GM19452 (cell line): ENCODE measurements around the gene RHCG.

Experiments used
- ATAC-seq: cut with Tn5 transposase; IDR thresholded peaks from one replicate; pipeline ENCODE4 v1.9.1; 2021; ENCODE audit not compliant: unreplicated experiment

The RHCG gene

GRCh38 chr15:89446255-89446891 lies 50.0 kb downstream of the RHCG start:
- no peak for ATAC-seq

DNA sequence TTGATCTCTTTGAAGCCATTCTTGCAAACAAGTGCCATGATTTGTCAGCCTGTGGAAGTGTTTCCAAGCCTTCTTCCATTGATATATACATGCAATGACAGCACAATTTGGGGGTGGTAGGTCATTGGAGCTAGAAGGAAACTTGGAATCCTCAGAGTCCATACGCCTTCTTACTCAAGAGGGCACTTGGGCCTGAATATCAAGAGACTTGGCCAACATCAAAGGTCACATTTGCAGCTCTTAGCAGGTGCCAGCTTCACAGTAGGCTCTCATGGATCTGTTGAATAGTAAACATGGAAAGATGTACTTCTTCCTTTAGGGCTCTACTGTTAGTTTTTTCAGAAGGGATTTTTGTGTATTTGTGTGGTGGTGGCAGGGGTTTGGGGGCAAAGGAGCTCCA lies 50.9 kb downstream of the RHCG start:
- no peak for ATAC-seq

DNA sequence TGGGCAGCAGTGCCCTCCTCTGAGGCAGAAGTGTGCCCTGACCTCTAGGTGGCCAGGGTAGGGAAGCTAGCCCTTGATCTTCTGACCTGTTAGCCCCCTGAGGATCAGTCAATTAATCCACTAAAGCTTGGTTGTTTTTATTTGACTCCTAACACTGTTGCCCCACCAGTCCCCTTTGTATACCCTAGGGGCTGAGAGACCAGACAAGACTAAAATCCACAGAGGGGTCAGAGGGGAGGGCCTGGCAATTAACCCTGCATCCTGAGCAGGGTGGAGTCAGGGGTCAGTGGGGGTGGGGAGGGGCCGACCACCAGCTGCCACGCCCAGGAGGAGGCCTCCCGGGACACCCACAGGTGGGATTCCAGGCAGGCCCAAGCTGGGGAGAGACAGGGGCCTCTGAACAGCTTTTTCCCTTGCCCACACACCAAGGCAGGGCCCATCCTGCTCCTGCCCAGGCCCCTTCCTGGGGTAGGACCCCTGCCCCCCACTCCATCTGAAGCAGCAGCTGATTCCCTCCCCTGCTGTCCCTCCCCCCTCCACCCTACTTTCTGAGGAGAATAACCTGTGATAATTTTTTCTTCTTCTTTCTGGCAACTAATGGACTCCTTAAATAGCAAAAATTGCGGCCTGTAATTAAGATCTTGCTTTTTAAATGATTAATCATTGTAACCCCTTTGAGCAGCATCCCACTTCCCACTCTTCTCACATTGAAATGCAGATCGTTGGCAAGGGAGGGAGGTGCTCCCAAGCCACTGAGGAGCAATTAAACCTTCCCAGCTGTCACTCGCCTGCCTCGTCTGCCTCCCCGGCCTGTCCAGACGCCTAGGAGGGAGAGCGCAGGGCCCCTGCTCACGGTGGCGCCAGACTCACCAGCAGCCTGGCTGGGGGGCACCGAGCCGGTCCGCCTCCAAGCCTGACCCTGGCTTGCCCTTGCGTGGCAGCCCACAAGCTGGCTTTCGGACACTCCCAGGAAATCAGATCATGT lies 51.9 kb downstream of the RHCG start:
- ATAC-seq, result no peak

DNA sequence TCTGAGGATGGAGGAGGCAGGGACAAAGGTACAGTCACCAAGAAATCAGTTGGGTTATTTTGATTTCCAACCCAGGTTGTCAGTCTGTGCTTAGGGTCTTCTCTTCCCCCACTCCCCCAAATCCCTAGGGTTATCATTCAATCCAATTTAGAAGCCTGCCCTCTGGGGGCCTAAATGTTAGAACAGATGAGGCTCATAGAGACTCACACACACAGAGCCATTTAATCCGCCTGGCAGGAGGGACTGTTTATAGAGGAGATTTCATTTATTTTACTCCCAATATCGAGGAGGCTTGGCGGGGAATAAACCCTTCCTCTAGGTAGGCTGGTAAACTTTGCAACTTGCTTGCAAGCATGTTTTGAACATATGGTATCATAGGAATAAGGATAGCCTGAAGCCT lies 52.8 kb downstream of the RHCG start:
- ATAC-seq, result no peak

GRCh38 chr15:89442671-89443307 lies 53.6 kb downstream of the RHCG start:
- ATAC-seq, result no peak

- no peak for ATAC-seq
Observed at GRCh38 chr15:89442155-89442554, 54.2 kb downstream of the RHCG start.

DNA sequence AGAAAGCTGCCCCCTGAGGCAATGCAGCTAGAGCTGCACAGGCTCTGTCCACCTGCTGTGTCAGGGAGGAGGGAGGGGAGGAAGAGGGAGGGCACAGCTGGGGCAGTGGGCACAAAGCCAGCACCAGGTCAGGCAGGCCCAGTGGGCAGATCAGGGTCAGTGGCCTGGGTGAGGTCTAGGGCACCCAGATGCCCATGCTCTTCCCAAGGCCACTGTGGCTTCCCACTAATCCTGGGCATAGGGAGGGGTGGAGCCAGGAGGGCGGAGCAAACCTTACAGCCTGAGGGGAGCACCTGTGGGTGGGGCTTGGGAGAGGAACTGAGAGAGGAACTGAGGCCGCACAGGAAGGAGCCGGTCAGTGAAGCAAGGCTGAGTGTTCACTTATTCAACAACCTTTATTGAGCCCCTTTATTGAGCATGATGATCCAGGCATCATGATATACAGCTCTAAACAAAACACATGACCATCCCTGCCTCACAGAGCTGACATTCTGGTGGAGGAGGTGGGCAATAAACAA lies 55.0 kb downstream of the RHCG start:
- ATAC-seq, result peak; percentile 95

- no peak for ATAC-seq
Observed at GRCh38 chr15:89439764-89440163, 56.6 kb downstream of the RHCG start.

GRCh38 chr15:89436560-89437311 lies 59.6 kb downstream of the RHCG start:
- no peak for ATAC-seq

- ATAC-seq, result no peak
Observed at GRCh38 chr15:89435362-89435761, 61.0 kb downstream of the RHCG start.

DNA sequence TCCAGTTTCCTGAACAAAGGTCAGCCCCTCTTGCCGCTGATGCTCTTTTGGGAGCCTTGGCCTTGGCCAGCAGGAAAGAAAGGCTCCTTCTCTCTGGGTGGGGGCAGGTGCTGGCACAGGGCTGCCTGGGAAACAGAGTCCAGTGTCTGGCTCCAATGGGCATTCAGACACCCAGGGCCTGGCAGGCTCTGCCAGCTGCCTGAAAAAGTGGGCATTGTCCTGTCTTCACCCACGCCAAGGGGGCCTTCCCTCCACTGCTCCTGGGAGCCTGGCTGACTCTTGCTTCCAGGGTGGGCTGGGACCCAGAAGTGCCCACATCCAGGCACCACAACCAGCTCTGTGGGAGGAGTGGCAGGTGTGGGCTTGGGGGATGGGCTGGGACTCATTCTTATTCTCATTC lies 62.7 kb downstream of the RHCG start:
- no peak for ATAC-seq

DNA sequence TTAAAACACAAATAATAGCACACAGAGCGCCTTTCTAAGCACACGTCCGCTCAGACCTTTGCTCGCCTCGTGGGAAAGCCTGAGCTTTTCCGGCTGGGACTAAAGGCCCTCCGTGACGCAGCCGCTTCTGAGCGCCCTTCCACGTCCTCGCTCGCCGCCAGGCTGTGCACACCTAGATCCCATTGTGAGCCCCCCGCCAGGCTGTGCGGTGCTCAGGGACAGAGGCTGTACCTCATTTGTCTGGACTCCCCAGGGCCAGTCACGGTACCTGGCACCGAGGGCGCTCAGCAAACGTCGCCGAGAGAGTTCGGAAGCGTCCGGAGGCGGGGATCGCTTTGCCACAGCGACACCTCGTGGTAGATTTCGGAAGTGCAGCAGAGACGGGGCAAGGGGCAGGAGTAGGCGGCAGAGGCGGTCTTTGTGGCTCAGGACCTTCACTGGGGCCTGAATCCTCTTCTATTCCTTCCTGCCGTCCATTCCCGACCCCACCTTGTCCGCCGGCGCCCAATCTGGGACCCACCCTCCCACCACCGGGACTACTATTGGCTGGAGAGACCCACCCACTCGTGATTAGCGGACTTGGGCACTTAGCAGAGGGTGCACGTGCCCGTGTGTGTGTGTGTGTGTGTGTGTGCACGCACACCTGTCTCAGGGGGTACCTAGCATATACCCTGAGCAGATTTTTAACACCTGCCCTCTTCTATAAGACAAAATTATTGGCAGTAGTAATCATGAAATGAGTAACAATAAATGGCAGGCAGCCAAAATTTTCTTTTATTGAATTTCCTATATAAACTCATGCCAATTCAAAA lies 65.6 kb downstream of the RHCG start:
- peak; percentile 93 for ATAC-seq

- no peak for ATAC-seq
Observed at GRCh38 chr15:89429986-89430385, 66.4 kb downstream of the RHCG start.

- no peak for ATAC-seq
Observed at GRCh38 chr15:89429023-89429422, 67.4 kb downstream of the RHCG start.

GRCh38 chr15:89428246-89428645 lies 68.1 kb downstream of the RHCG start:
- ATAC-seq, result no peak

DNA sequence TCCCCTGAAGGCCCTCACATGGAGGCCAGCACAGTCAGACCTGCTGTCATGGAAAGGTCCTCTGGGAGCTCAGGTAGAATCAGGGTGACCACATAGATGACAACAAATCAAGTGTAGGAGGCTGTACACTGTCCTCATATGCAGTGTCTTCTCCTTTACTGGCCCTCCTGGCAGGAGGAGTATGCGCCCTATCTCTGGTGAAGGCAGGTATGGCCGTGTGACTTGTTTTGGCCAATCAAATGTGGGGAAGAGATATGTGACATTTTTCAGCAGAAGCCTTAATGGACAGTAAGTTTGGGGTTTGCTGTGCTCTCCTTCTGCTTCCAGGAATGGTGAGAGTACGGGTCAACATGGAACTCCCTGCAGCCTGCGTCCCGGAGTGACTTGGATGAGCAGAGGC lies 69.9 kb downstream of the RHCG start:
- no peak for ATAC-seq

- no peak for ATAC-seq
Observed at GRCh38 chr15:89423981-89424380, 72.4 kb downstream of the RHCG start.
